GM19238 (cell line): ENCODE data around the gene ATP5ME.
"Not testable (repeated sequence)": the region's sequence is repeated elsewhere in the genome, so short reads cannot be mapped to it uniquely, and the experiment has no call there.

Experiments
- DNase-seq: peaks from one replicate; pipeline ENCODE4 v3.0.0; 2011; ENCODE audit warnings: low spot score; ENCODE audit not compliant: insufficient read length

The ATP5ME gene

DNA sequence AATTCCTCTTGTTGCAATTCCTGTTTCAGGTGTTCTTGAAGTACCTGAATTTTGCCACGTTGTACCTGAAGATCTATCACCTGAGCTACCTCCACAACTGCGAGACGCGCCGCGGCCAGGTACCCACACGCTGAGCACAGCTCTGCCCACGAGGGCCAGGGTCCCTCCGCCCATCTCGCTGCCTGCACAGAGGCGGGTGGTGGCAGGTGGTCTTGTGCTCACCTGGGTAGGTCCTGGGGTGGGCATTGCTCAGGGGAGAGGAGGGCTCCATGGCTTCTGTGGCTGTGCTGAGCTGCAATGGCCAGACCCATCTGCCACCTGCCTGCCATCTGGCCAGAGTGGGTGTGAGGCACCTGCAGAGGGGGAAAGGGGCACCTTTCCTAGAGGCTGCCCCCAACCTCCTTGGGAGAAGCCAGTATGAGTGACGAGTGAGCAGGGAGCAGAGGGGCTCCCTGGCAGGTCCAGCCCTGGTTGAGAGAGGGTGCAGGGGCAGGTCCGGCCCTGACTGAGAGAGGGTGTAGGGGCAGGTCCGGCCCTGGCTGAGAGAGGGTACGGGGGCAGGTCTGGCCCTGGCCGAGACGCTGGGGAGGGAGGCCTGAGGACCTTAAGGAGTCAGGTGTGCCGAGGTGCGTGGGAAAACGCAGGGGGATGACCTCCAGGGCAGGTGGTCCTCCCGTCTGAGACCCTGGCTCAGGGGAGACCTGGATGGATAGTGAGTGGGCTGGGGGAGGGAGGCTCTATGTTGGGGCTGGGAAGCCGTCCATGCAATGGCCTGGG, 38.0 kb downstream of the ATP5ME start:
- no peak for DNase-seq

DNA sequence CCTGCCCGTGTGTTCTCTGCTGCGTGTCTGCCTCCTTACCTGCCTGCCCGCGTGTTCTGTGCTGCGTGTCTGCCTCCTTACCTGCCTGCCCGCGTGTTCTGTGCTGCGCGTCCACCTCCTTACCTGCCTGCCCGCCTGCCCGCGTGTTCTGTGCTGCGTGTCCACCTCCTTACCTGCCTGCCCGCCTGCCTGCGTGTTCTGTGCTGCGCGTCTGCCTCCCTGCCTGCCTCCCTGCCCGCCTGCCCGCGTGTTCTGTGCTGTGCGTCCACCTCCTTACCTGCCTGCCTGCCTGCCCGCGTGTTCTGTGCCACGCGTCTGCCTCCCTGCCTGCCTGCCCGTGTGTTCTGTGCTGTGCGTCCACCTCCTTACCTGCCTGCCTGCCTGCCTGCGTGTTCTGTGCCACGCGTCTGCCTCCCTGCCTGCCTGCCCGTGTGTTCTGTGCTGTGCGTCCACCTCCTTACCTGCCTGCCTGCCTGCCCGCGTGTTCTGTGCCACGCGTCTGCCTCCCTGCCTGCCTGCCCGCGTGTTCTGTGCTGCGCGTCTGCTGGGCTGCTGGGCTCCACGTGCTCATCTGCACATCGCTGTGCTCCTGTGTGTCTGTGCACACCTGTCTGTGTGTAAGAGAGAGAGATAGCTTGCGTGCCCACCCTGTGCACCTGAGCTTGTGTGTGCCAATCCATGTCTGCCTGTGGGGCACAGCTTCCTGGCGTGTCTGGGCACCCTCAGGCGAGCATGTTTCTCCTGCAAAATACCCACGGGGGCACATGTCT, 38.8 kb downstream of the ATP5ME start:
- DNase-seq, result not testable (repeated sequence)

DNA sequence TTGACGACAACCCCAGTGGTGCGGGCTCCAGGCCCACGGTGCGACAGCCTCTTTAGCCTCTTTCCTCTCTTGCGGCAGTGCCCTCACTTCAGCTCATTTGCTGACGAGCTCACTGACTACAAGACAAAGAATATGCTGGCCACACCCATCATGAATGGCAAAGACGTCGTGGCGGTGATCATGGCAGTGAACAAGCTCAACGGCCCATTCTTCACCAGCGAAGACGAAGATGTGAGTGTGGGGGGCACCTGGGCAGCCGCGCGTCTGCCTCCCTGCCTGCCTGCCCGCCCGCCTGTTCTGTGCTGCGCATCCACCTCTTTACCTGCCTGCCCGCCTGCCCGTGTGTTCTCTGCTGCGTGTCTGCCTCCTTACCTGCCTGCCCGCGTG, 39.5 kb downstream of the ATP5ME start:
- no peak for DNase-seq

DNA sequence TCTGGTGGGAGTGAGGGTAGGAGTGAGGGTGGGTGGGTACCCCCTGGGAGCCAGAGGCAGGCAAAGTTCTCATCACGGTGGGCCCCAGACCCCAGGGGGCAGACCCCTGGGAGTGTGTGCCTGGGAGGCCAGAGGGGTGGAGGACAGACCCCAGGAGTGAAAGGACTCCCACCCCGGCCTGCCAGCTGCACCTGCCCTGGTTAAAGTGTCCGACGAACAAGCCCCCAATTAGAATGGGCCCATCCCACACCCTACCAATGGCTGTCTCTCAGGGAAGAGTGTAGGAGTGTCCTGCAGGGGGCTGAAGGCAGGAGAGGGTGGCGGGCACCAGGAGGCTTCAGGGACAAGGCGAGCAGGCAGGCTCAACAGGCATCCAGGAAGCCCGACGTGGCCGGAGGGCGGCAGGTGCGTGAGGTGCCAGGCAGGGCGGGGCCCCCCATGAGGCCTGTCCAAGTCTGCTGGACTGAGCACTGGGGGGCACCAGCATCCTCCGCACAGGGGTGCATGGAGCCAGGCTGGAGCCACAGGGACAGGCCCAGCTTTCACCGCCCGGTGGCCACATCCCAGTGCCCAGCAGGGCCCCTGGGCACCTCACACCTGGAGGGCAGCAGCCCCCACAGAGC, 40.0 kb downstream of the ATP5ME start:
- DNase-seq, result no peak

DNA sequence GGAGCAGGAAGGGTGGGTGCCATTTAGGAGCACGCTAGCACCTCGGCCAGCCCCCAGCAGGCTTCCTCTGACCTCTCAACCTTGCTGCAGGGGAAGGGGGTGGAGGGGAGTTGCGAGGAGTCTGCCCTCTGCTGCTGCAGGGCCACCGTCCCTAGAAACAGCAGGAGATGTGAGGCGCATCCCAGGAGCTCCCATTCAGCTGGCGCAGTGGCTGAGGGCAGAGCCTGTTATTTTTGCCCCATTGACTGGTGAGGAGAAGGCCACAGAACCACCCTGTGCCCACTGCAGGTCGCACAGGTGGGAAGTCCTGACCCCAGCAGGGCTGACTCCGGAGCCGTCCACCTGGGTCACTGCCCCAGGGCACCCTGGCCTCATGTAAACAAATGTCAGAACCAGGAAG, 40.7 kb downstream of the ATP5ME start:
- DNase-seq, result no peak

DNA sequence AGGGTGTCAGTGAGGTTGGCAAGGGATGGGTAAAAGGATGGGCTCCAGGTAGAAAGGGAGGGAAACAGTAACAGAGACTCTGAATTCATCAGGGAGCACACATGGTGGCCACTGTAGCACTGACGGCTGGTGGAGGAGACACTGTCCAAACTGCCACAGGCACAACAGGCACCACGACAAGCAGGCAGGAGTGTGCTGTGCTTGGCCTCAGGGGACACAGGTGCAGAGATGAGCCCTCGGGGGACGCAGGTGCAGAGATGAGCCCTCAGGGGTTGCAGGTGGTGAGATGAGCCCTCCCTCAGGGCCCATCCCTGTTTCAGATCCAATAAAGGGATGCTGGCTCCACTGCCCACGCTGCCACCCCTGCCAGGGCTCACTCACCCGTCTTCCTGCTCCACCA, 41.1 kb downstream of the ATP5ME start:
- no peak for DNase-seq

DNA sequence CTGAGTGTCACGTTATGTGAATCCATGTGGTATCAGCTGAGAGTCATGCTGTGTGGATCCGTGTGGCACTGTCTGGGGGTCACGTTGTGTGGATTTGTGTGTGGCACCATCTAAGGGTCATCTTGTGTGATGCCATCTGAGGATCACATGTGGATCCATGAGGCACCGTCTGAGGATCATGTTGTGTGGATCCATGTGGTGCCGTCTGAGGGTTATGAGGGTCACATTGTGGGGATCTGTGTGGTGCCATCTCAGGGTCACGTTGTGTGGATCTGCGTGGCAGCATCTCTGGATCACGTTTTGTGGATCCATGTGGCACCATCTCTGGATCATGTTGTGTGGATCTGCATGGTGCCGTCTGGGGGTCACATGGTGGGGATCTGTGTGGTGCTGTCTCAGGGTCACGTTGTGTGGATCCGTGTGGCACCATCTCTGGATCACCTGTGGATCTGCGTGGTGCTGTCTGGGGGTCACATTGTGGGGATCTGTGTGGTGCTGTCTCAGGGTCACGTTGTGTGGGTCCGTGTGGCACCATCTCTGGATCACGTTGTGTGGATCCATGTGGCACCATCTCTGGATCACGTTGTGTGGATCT, 41.8 kb downstream of the ATP5ME start:
- DNase-seq, result no peak

DNA sequence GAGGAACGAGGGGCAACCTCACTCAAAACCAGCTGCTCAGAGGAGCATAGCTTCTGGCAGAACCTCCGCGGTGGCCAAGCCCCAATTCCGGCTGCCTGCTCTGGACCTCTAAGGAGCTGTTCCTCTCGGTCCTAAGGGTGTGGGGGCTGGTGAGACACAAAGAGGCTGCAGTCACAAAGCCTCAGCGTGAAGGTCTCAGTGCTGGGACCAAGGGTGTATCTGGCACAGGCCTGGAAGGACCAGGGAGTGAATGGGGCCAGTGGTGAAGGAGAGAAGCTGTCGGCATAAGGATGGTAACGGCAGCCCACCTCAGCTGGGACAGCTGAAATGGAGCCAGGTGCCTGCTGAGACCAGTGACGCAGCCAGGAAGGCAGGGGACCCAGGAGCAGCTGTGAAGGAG, 43.4 kb downstream of the ATP5ME start:
- DNase-seq, result no peak

DNA sequence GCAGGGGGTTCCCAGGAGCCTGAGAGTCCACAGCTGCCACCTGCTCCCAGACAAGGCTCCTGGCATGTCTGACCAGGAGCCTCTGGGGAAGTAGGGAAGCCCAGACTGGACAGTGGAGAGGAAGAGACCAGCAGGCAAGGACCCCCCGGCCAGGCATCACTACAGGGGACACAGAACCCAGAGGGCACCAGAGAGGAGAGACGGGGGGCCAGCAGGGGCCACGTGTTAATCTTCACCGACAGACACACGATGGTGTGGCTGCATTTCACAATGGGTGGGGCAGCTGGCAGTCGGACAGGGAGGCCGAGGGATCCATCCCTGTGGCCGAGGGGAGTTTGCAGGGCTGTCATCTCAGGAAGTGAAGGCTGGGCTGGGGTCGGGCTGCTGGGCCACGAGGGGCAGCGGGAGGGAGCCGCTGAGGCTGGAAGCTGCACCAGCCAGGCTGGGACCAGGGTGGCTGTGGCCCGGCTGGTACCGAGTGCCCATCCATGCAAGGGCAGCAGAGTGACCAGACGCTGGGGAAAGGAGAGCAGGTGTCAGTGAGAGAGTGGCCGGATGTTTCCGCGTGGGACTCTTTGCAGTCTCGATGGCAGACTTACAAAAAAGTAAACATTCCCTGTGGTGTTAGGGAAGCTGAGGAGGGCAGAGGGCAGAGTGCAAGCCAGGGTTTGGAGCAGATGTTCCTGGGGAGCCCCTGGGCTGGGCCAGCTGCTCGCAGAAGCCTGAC, 44.0 kb downstream of the ATP5ME start:
- DNase-seq, result no peak

DNA sequence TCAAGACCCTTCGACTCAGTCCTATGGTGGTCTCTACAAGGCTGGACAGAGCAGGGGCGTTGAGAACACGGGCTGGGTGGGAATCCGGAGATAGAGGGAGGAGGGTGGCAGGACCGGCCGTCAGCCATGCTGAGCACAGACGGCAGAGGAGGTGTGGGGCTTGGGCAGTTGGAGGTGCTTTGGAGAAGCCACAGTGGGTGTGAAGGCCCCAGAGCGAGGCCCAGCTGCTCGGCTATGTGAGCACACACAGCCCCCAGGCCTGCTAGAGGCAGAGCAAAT, 44.5 kb downstream of the ATP5ME start:
- no peak for DNase-seq

DNA sequence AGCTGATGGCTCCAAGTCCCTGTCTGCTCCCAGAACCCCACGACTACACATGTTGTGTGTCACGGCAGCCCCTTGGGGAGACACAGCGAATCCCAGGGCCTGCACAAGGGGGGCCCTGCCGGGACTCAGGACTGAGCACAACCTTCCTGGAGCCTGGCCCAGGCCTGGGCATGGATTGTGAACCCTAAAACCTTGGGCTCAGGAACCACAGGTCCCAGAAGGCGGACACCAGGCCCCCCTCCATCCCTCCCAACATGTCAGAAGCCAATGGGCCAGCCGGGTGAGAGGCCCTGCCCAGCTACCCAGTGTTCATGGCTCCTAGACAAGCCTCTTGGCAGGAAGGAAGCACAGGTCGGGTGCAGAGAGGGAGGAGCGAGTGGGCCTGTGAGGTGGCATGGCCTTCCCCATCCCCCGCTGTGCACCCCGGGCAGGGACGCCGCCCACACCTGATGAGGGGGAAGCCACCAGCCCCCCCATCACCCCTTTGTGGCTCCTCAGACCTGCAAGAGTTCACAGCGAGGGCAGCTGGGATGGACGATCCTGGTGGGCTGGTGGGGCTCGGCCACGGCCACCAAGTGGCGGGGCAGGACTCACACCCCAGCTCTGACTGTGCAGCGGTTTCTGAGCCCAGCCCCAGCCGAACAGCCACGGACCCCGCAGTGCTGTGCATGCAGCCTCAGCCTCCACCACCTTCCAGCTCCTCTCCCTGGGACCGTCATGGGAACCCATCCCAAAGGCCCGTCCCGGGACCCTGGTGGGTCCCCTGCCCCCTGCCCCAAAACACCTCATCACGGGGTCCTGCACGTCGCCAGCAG, 45.0 kb downstream of the ATP5ME start:
- no peak for DNase-seq

DNA sequence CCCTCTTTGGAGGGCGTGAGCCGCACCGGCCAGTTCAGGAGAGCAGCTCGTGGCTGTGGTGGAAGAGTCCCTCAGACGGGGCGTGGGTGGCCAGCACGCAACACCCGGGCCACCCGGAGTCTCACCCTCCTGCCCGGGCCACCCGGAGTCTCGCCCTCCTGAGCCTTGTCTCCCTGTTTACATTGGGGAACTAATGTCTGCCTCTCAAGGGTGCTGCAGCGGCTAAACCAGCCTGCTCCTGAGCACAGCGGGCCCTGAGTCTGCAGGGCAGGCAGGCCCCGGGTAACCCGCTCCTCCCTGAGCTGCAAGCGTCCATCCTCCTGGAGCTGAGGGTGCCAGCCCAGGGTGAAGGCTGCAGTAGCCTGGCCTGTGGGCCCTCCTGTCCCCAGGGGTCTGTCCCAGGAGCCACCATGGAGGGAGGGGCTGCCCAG, 45.8 kb downstream of the ATP5ME start:
- no peak for DNase-seq

DNA sequence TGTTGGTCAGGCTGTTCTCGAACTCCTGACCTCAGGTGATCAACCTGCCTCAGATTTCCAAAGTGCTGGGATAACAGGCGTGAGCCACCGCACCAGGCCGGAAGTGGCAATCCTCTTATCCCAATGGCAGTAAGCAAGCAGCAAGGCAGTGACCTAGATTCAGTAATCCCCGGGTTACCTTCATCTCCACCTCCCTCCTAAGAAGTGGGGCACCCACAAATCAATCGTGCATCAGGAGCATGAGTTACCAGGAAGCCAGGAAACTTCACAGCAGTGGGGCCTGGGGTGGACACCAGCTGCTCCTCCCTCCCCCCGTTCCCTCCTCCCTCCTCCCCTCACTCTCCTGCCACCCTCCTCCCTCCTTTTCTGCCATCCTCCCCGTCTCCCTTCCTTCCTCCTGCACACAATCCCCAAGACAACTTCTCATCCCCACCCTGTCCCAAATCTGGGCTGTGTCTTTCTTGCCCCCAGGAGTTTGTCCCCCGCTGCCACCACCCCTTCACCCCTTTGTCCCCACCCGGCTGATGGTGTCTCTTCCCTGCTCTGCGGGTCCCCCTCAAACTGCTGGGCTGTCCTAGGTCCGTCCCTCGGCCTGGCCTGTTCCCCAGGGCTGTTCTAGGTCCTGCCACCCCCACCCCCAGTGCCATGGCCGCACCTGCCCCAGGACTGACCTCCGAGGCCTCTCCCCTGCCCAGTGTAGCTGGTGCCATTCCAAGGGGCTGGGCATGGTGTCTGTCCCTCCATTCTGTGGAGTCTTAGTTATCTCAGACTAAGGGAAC, 46.5 kb downstream of the ATP5ME start:
- no peak for DNase-seq

DNA sequence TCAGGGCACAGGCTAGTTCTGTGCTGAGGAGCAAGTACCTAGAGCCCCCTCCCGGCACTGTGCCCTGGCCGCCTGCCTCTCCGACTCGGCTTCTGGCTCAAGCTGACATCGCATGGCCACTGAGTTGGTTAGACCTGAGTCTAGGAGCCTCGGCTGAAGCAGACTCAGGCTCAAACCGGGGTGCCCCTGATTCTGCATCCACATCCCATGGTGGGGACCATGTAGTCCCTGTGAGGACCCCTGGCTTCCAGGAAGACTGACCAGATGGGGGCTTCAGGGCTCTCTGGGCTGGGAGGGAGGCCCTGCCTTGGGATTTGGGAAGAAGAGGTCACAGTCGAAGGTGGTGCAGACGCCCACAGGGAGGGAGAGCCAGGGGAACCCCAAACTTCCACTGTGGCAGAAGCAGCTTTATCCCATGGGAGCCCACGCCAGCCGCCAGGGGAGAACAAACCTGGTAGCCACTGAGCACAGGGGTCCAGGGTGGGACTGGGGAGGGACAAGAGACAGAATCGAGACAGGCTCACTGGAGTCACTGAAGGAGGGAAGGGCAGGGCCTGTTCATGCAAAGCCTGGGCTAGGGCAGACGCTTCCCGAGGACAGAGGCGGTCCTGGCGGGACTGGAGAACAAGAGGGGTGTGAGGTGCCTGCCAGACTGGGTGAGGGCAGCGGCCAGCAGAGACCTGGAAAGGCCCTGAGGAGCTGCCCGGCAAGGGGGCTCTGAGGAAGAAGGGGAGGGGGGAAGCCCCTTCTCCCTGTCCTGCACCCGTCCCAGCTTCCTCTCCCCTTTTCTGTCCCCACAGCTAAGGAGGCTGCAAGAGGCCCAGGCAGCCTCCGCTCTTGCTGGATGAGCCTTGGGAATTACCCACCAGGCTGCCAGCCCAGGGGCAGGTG, 47.6 kb downstream of the ATP5ME start:
- no peak for DNase-seq

DNA sequence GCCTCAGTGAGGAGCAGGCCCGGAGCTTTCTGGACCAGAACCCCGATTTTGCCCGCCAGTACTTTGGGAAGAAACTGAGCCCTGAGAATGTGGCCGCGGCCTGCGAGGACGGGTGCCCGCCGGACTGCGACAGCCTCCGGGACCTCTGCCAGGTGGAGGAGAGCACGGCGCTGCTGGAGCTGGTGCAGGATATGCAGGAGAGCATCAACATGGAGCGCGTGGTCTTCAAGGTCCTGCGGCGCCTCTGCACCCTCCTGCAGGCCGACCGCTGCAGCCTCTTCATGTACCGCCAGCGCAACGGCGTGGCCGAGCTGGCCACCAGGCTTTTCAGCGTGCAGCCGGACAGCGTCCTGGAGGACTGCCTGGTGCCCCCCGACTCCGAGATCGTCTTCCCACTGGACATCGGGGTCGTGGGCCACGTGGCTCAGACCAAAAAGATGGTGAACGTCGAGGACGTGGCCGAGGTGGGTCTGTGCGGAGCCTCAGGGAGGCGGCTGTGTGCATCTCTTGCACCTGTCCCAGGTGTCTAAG, 48.4 kb downstream of the ATP5ME start:
- no peak for DNase-seq

DNA sequence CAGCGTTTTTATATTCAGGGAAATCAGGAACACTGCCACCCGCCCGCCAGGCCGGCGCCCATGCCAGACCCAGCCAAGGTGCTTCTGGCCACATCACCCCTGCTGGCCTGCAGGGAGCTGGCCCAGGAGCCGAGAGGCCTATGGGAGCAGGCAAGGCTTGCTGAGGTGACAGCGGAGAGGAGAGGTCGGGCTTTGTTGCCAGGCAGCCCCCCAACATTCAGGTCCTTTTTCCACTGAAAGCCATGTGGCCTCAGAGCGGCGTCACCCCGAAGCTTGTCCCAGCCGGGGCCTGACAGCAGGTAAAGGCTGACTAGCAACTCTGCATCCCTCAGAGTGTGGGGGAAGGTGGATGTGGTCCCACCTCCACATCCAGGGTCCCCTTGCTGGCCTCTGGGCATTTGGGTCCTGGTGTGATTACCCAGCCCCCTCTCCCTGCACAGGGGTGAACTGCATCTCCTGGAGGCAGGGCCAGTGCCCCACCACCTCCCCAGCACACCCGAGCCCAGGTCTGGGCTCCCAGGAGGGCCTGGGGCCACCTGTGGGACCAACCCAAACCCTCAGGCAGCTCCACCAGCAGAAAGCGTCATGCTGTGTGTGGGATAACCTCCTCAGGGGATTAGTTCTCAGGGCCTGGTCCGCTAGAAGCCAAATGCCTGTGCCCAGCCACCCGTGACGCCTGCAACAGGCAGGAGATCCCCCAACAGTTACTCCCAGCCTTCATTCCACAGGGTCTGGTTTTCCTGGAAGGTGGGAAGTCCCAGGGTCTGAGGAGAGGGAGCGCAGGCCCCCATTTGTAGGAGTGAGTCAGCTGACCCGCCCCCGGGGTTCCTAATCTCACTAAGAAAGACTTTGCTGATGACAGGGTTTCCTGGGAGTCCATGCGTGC, 49.1 kb downstream of the ATP5ME start, which contains the start of gene PDE6B:
Gene PDE6B (plus strand): TSS at position 869 of the 886 bp plus-strand sequence. CDS start 54 bp downstream, outside the sequence.
- DNase-seq, result no peak

DNA sequence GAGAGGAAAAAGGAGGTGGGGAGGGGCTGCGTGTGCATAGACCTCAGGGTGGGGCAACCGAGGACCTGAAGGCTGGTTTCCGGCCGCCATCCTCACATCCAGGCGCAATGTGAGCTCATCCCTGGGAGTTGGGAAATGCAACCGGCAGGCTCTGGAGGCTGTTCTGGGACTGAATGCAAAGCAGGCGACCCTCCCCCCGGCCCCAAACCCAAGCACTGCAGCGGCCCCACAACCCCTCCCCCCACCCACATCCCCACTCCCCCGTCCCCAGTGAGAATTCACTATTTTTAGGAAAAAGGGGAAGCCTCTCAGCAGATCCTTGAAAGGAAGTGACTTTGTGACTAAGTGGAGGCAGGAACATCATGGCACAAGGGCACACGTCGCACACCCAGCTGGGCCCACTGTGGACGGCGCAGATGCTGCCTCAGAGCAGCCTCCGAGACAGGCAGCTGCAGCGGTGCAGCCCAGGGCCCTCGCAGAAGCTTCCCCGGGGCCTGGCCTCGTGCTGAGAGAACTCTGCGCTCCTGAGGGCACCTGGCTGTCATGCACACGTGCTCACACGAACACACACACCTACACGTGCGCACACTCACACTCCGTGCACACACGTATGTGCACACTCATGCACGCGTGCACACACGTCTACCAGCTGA, 50.0 kb downstream of the ATP5ME start:
- DNase-seq, result no peak
